NOMO-1 (cell line): ENCODE measurements around the gene OGG1.
A peak's percentile ranks its signal among the peaks of the same experiment; 100 is the strongest.
"Not testable (repeated sequence)": the region's sequence is repeated elsewhere in the genome, so short reads cannot be mapped to it uniquely, and the experiment has no call there.

ENCODE experiments used
- DNase-seq, 2 experiments: peaks; one replicate each; lab custom pipeline; 2025; ENCODE audit not compliant: unreplicated experiment in 2 of 2; lab: John Stamatoyannopoulos, UW

The OGG1 gene

GRCh38 chr3:9760779-9761505 is 11.2 kb downstream of the OGG1 start:
- DNase-seq, result no peak

GRCh38 chr3:9761919-9762318 is 12.2 kb downstream of the OGG1 start:
- no peak for DNase-seq

- no peak for DNase-seq
These were observed 13.1 kb downstream of the OGG1 start for GRCh38 chr3:9762871-9763270.

- no peak for DNase-seq
These were observed 16.1 kb downstream of the OGG1 start for GRCh38 chr3:9765865-9766264.

- DNase-seq, result no peak
These were observed 17.7 kb downstream of the OGG1 start for GRCh38 chr3:9767418-9767817.

- no peak for DNase-seq
These were observed 18.5 kb downstream of the OGG1 start for GRCh38 chr3:9768141-9768775.

- no peak for DNase-seq
These were observed 19.3 kb downstream of the OGG1 start for GRCh38 chr3:9769012-9769411.

- peak; percentile 66 to 70 for DNase-seq
These were observed 19.9 kb downstream of the OGG1 start, which contains the start of gene CAMK1 for GRCh38 chr3:9769426-9770275. Gene CAMK1 (minus strand): TSS chr3:9769947. CDS start chr3:9767749, 2,198 bp downstream.

GRCh38 chr3:9770276-9770812 is 20.6 kb downstream of the OGG1 start:
- DNase-seq, result no peak

GRCh38 chr3:9771007-9771406 is 21.3 kb downstream of the OGG1 start:
- DNase-seq, result not testable (repeated sequence)

- no peak for DNase-seq
These were observed 27.3 kb downstream of the OGG1 start for GRCh38 chr3:9776896-9777693.

- no peak for DNase-seq
These were observed 27.9 kb downstream of the OGG1 start for GRCh38 chr3:9777694-9778021.

- DNase-seq, result peak in 1 of 2 experiments; percentile 27
These were observed 28.7 kb downstream of the OGG1 start for GRCh38 chr3:9778143-9779074.

GRCh38 chr3:9779075-9779593 is 29.4 kb downstream of the OGG1 start:
- no peak for DNase-seq

GRCh38 chr3:9779721-9780457 is 30.1 kb downstream of the OGG1 start:
- DNase-seq, result peak; percentile 97

GRCh38 chr3:9780458-9780812 is 30.7 kb downstream of the OGG1 start:
- no peak for DNase-seq

GRCh38 chr3:9780910-9781309 is 31.2 kb downstream of the OGG1 start:
- no peak for DNase-seq

- DNase-seq, result no peak
These were observed 31.8 kb downstream of the OGG1 start for GRCh38 chr3:9781551-9781950.
